RPMI8226 (cell line): Measurements from ENCODE around the gene SEMA3A.
"Not testable (repeated sequence)": the region's sequence is repeated elsewhere in the genome, so short reads cannot be mapped to it uniquely, and the experiment has no call there.

Experiments used
- DNase-seq: peaks from one replicate; pipeline ENCODE4 v3.0.0-alpha.2; 2015

SEMA3A gene

DNA sequence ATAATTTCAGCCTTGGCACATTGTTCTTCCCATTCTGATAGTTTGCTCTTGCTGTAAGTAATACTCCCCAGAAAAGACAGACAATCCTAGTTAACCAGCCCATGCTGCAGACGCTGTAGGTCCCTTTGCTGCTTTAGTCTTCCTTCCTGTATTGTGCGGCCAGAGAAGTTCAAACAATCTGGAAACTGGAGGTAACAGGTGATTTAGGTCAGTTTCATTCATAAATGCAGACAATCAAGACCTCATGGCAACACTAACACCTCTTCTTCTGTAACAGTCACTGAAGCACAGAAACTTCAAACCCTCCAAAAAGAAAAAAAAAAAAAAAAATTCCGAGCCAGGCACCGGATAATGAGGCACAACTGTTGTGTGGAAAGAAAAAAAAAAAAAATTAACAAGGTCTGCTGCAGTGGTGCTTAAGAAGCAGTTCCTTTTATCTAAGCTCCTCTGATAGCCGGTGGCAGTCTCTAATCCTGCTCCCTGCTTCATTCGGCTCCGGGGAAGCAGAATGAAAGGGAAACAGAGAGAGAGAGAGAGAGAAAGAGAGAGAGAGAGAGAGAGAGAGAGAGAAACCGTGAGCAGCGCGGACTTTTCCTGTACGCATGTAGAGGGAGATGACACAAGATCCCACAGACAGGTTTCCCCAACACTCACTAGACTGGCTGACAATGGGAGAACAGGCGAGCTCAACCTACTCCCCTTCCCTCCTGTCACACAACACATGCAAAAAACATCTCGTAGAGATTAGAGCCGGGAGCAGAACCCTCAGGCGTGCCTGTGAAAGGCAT, at the start of gene SEMA3A:
Gene SEMA3A, minus strand, starts transcription at position 306 of the 788 bp plus-strand sequence. Its CDS starts 203 bp downstream, at position 103.
- peak; percentile 41 for DNase-seq

DNA sequence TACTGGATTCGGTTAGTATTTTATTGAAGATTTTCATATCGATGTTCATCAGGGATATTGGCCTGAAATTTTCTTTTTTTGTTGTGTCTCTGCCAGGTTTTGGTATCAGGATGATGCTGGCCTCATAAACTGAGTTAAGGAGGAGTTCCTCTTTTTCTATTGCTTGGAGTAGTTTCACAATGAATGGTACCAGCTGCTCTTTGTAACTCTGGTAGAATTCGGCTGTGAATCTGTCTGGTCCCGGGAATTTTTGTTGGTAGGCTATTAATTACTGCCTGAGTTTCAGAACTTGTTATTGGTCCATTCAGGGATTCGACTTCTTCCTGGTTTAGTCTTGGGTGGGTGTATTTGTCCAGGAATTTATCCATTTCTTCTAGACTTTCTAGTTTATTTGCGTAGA, 48.4 kb upstream of the SEMA3A start:
- peak; percentile 10 for DNase-seq

DNA sequence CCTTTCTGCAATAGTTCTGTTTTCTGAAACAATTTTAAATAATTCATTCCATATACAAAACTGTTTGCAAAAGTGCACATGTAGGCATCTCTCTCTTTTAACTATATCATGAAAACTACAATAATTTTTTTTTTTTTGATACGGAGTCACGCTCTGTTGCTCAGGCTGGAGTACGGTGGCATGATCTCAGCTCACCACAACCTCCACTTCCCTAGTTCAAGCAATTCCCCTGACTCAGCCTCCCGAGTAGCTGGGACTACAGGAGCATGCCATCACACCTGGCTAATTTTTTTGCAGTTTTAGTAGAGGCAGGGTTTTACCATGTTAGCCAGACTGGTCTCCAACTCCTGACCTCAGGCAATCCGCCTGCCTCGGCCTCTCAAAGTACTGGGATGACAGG, 44.0 kb upstream of the SEMA3A start:
- DNase-seq, result no peak

DNA sequence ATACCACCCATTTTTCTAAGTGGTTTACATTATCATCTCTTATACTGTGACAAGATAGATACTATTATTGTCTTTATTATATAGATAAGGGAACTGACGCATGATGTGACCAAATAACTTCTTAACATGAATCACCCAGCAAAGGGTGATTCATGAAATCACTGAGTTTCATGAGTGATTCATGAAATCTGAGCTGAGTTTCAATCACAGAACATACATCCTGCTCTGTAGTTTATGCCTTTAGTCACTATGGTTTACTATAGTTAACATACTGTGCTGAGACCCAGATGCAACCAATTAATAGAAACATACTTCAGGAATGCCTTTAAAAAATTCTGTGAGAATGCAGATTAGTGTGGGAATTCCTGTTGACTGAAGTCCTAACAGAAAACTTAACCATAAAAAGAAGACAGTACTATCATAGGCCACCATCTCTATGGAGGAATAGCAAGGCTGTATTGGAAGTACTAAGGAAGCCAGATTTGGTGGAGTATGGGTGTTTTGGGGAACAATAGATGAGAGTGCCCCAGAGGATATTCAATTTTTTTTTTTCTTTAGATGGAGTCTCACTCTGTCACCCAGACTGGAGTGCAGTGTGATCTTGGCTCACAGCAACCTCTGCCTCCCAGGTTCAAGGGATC, 43.1 kb upstream of the SEMA3A start:
- DNase-seq, result no peak

DNA sequence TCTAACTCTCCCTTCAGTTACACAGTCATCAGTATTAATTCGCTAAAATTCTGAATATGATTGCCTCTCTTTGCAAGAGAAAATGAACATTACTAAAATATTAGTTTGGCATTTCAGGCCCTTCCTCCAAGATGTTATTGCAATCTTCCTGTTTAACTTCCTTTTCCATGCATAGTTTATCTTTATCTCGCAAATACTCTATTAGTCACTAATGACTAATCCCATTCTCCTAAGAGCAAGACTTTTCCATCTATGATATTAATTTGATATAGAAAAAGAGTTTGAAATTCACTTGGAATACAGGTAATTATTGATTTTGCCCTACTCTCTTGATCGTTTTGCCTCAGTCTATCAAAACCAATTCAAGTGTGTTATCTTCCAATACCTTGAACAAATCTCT, 41.8 kb upstream of the SEMA3A start:
- no peak for DNase-seq

DNA sequence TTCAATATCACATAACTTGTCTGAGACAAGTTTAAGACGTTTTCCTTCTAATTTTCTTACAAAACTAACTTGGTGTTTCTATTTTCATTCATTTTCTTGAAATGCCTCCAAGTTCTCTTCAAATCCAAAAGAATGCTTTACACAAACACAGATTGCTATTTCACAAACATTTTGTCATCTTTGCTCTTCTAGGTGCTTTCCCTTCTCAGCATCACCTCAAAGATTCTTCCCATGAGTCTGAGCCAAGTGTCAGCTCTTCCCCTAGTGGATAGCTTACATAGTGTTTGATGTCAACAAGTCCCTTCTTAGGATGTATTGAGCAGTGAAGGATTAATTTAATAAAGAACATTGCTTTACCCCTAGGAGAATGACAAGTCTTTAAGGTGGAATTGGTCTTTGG, 38.1 kb upstream of the SEMA3A start:
- peak; percentile 11 for DNase-seq

DNA sequence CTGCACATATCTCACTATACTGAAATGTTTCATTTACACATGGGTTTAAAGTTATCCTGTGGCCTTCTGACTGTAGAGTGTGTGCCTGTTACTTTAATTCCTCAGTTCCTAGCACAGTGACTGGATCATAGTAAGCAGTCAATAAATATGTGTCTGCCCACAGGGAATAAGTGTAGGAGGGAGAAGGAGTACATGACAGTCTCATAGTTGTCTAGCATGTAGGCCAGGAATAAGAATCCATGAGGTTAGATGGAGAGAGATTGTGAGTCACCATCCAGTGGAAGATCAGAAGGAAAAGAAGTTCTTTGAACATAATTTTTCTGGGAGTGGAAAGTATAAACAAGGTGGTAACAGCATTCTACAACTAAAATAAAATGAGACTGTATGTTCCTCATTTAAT, 36.6 kb upstream of the SEMA3A start:
- no peak for DNase-seq

DNA sequence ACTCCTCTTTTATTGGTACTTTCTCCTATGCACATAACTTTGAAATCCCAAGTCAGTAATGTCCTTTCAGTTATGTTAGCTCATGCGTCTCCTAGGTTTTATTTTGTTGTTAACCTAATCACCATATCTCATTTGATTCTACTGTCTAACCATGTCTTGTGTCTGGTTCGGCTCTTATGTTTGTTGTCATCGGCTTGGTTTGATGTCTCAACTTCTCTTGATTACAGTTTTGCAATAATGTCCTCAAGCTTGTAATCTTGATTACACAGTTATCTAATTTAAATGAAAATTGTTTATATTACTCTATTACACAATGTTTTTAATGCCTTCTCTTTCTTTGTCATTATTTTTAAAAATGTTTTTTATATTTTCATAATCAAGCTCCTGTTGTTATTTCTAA, 35.9 kb upstream of the SEMA3A start:
- no peak for DNase-seq

DNA sequence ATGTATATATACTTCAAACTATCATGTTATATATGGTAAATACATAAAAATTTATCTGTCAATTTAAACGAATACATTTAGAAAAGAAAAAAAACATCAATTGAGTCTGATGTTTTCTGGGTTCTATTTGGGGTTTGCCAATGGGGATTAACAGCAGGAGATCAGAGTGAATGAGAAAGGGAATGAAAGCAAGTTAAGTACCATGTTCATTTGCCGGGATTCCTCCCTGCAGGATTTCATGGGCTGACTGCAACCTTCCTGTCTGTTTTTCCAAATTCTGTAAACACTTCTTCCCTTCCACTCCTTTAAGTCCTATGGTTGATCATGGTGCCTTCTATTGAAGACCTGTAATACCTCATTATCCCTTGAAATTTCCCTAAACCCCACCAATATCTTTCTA, 33.9 kb upstream of the SEMA3A start:
- no peak for DNase-seq

DNA sequence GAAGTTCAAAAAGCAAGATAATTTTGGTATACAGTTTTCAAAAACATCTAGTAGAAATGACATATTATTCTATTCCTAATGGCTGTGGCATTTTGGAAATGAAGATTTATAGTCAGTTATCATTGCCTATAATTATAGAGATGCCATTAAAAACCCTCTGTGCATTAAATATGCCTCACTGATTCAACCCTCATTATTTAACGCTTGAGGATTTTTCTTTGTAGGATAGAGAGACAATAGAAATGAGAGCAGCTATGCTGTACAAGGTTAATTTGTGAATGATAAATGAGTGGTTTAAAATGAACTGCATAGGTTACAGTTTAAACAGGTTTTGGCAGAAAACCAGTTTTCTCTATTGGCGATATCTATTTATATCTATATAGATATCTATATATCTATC, 32.2 kb upstream of the SEMA3A start:
- no peak for DNase-seq

DNA sequence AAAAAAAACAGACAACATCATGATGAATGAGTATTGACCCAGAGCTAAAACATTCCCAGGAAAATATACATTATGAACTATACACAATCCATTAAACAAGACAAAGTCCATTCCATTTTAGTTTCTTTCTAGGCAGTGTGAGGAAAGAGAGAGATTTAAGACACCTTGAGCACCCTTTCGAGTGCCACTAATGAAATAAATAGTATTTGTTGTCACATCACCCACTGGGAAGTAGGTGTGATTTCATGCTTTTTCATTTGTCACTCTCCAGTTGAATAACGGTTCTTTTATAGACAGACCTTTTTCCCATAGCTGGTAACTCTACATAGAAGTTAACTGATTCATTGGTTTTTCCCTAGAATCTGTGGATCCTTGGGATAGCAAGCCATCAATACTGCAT, 29.9 kb upstream of the SEMA3A start:
- DNase-seq, result no peak

DNA sequence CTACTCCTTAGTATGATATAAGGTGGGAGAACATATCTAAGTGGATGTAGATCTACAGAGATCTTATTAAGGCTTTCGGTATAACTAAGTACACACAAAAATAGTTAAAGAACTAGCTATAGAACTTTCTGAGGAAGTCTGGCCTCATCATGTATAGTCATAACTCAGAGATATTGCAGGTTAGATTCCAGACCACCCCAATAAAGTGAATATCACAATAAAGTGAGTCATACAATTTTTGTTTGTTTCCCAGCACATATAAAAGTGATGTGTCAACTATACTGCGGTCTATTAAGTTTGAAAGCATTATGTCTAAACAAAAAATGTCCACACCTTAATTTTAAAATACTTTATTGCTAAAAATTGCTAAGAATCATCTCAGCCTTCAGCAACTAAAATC, 24.7 kb upstream of the SEMA3A start:
- DNase-seq, result no peak

DNA sequence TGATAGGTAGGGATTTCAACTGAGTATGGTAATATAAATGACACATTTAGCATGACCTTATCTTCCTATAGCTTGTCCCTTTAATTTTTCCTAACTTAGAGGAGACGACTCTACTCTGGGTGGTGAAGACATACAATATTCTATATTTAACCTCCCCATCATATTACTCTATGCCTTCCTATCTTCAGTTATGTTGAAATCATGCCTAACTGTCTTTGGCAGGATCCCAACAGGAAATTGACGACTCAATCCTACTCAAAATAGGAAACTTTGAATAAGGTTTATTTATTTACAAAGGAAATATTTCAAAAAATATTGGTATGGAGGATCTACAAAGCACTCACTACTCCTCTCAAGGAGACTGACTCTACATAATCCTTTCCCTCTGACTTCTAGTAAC, 24.1 kb upstream of the SEMA3A start:
- no peak for DNase-seq

DNA sequence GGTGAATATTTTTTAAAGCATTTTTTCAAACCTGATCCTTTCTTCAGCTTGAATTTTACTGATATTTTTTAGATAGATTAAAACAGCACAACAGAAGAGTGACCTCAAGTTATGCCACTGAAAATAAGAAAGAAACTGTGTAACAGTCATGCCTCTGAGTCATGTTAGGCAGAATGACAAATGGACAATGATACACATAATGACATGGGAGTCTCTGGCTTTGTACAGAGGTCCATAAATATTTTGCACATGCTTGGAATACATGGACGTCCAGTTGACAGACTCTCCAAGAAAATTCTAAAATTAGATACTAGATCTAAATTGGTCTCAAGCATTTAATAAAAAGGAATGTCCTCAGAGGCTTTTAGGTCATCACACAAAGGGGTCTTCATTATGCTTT, 21.9 kb upstream of the SEMA3A start:
- no peak for DNase-seq

DNA sequence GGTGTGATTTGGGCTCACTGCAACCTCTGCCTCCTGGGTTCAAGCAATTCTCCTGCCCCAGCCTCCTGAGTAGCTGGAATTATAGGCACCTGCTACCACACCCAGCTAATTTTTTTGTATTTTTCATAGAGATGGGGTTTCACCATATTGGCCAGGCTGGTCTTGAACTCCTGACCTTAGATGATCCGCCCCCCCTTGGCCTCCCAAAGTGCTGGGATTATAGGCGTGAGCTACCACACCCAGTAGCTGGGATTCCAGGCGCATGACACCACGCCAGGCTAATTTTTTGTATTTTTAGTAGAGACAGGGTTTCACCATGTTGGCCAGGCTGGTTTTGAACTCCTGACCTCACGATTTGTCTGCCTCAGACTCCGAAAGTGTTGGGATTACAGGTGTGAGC, 20.2 kb upstream of the SEMA3A start:
- DNase-seq, result not testable (repeated sequence)

DNA sequence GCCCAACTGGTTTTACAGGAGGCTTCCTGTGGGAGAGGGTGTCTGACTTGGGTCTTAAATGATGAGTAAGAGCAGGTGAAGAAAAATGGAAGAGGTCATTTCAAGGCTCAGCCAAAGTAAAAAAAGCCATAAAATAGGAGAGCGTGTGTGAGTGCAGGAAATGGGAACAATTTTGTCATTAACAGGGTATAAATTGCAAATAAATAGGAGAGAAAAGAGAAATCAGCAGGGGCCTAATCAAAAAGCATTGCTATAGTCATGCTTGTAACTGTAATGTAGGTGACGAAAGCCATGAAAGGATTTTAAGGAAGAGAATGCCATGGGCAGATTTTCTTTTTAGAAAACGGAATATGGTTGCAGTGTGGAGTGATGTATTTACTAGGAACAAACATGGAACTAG, 15.7 kb upstream of the SEMA3A start:
- no peak for DNase-seq

DNA sequence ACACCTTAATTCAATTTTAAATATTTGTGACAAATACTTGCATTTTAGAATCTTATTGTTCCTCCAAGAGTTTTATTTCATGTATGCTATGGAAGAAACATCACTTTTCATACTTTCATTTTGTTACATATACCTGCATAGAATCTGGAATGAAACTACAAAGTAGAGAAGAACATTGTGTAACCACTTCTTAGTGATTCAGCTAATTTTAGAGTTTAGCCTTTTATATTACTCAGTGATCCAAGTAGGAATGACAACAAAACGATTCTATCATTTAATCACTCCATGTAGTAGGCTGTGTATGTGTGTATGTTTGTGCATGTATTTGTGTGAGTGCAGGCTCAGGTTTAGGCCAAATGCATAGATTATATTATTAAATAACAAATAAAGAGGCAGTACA, 14.4 kb upstream of the SEMA3A start:
- no peak for DNase-seq

DNA sequence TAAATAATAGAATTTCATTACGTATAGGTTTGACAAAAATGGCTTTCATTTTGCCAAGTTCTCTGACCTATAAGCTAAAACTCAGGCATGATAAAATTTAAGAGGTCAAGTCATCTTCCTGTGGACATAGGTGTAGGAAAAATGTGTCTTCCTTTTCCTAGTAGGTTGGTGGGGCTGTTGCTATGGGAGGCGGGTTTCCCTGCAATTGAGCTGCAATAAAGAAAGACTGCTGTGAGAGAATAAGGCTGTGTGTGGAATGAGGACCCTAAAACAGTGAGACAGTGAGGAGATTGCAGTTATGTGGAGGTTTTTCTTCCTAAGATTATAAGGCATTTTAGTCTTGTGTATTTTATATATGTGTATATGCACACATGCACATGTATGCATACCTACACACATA, 13.0 kb upstream of the SEMA3A start:
- no peak for DNase-seq

DNA sequence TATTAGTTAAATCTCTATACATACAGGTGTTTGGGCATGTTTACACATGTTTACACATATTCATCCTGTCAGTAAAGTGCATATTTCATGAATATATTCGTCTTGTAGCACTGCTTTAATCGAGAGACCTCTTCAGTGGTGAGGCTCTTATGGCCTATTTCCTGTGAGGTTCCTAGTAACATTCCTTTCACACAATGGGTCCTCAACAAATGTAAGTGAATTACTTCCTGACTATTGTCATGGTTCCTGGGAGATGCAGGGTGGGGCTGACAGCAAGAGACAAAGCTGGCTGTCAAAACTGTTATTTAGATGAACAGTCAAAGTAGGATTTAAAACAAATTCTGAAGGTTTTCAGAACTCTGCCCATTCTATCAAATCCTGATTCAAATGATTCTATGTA, 12.4 kb upstream of the SEMA3A start:
- DNase-seq, result no peak

DNA sequence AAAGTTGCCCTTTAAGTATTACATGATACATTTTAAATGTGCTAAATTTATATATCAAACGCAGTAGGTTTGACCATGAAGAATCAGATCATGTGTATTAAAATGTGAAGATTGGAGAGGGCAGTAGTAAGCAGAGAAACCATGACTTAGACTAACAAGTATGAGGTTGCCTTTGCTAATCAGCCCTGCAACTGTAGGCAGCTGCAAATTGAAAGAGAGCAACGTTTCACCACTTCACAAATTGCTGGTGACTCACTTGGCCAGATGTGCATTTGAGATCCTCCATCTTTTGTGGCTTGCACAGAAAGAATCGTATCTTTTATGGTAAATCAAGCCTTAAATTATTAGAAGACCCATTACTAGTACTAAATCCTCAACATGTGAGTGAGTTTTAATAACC, 10.1 kb upstream of the SEMA3A start:
- peak; percentile 14 for DNase-seq

DNA sequence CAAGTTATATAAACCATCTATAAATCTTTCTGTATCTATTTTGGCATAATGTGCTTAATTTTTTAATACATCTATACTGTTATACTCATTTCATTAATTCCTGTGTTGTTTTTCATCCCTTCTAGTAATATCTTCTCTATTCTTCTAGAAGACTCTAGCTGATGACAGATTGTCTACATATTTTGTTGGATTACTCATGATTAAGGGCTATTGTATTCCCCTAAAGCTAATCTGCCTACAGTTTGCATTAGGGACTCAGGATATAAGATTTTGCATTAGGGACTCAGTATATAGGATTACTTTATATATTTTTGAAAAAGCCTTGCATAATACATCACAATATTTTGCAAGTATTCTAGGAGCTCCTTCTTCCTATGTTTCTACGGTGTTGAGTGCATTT, 8.3 kb upstream of the SEMA3A start:
- no peak for DNase-seq

DNA sequence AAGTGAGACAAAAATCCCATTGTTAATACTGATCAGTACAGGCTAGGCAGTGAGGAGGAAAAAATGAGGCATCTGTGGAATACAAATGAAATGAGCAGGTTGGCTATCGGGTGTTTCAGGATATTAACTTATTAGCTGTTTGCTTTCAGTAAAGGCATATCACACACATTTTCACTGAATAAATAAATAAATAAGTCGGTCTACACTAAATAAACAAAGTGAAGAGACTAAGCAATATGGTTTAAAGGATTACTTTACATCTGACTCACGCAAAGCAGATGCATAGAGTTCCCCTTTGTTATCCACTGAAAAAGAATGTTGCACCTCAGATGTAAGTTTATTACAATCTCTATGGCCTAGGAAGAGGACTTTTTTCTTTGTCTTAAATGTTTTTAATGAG, 6.3 kb upstream of the SEMA3A start:
- no peak for DNase-seq

DNA sequence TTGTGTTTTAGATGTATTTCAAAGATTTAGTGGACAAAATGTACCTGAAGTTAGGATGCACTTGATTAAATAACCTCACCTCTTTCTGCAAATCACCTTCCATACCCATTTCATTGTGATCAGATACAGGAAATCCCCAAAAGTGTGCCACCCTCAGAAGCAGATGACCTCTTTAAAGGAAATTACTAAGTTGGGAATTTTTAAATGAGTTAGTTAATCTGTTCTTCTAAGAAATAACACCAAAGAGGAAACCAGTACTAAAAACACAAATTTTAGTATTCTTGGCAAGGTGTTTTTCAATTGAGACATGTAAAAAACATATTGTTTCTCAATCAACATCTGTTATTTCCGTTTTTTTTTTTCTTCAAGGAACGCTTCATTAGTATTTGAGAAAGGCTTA, 4.6 kb upstream of the SEMA3A start:
- DNase-seq, result no peak

DNA sequence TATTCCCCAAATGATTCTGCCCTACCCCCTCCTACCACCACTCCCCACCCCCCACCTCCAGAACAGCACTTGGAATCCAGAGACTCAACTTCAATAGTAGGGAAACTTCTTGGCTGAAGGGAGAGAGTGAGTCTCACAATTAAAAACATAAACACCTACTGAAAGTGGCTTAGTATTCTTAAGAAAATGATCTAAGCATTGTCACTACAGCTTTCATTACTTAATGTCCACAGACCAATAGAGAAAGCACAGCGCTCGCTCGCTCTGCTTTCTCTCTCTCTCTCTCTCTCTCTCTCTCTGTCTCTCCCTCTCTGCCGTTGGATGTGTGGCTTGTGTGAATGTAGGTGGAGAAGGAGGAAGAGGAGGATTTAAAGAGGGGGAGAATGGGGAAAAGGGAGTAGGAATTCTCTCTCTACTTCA, 1.5 kb upstream of the SEMA3A start:
- no peak for DNase-seq
